Esophagus muscularis mucosa (tissue), 4 donors: ENCODE measurements around the gene WFDC8. TPM values are rescaled to one million over a fixed set of nuclear protein-coding genes. Genes with fewer than 3 reads are reported as not detected.

ENCODE experiments used
- DNase-seq: peaks from one replicate; pipeline ENCODE4 v3.0.0-alpha.2; 2017; ENCODE audit errors: extremely low spot score
- H3K27ac ChIP-seq, 4 donors: fragments of 200-600 bp; sonication (generic); replicated peaks in 1 of 4; 1 replicate in 3 of 4; 2 replicates in 1 of 4; pipeline ENCODE4 v1.5.1; 2016 to 2019; ENCODE audit warnings: mild to moderate bottlenecking in 1 of 4
- H3K27me3 ChIP-seq, 4 donors: fragments of 200-600 bp; sonication (generic); one replicate each; pipeline versions ENCODE4 v1.5.1 to v1.6.0; 2016 to 2019
- H3K36me3 ChIP-seq, 4 donors: fragments of 200-600 bp; sonication (generic); one replicate each; pipeline ENCODE4 v1.5.1; 2016 to 2019
- H3K4me1 ChIP-seq, 4 donors: fragments of 200-600 bp; sonication (generic); one replicate each; pipeline ENCODE4 v1.5.1; 2016 to 2019
- H3K4me3 ChIP-seq, 4 donors: fragments of 200-600 bp; sonication (generic); 1 replicate in 2 of 4; 2 replicates in 2 of 4; pipeline ENCODE4 v1.5.1; 2016 to 2019; ENCODE audit warnings: mild to moderate bottlenecking in 4 of 4, moderate library complexity in 1 of 4
- H3K9me3 ChIP-seq, 4 donors: fragments of 200-600 bp; sonication (generic); 1 replicate in 3 of 4; 2 replicates in 1 of 4; pipeline ENCODE4 v1.5.1; 2016 to 2019
- CTCF ChIP-seq, 3 experiments: fragments of 200-600 bp in 2 of 3; fragments of 450-650 bp in 1 of 3; sonication (generic) in 2 of 3; IDR thresholded peaks; one replicate each; pipeline ENCODE4 v1.5.1; 2017 to 2019; ENCODE audit warnings: antibody characterized with exemption in 3 of 3, mild to moderate bottlenecking in 2 of 3, moderate library complexity in 1 of 3
- EP300 ChIP-seq: sonication (generic); formaldehyde crosslinking; IDR thresholded peaks from one replicate; pipeline ENCODE4 v1.6.1; 2017; ENCODE audit warnings: antibody characterized with exemption
- POLR2A ChIP-seq: fragments of 450-650 bp; IDR thresholded peaks from one replicate; pipeline ENCODE4 v1.6.1; 2017; ENCODE audit warnings: antibody characterized with exemption, moderate library complexity, mild to moderate bottlenecking, low read depth
- POLR2AphosphoS5 ChIP-seq, 2 donors: sonication (generic); formaldehyde crosslinking; IDR thresholded peaks; one replicate each; pipeline ENCODE4 v1.6.1; 2017; ENCODE audit warnings: antibody characterized with exemption in 2 of 2
- WGBS: methylation state at CpG from one replicate; pipeline ENCODE4 v1.1.5; 2018; 5-methylcytosine and 5-hydroxymethylcytosine counted together
- intact Hi-C: fragments of 100-400 bp; cut with DNase I; formaldehyde crosslinking; loops from one replicate; pipeline ENCODE4 v1.15.1; 2023
- small RNA-seq, 3 donors: library from RNA; depleted of rRNA; stranded (forward); fragments of <200 nt; gene quantifications; one replicate each; pipeline ENCODE3, GENCODE V24; 2016
- total RNA-seq, 4 donors: library from RNA; depleted of rRNA; stranded (reverse); fragments of >200 nt; gene quantifications; one replicate each; pipeline versions ENCODE4 v1.1.0 to v1.2.1, GENCODE V29; 2016

The WFDC8 gene
- total RNA-seq, 4 donors from 2014 or later: not detected

DNA sequence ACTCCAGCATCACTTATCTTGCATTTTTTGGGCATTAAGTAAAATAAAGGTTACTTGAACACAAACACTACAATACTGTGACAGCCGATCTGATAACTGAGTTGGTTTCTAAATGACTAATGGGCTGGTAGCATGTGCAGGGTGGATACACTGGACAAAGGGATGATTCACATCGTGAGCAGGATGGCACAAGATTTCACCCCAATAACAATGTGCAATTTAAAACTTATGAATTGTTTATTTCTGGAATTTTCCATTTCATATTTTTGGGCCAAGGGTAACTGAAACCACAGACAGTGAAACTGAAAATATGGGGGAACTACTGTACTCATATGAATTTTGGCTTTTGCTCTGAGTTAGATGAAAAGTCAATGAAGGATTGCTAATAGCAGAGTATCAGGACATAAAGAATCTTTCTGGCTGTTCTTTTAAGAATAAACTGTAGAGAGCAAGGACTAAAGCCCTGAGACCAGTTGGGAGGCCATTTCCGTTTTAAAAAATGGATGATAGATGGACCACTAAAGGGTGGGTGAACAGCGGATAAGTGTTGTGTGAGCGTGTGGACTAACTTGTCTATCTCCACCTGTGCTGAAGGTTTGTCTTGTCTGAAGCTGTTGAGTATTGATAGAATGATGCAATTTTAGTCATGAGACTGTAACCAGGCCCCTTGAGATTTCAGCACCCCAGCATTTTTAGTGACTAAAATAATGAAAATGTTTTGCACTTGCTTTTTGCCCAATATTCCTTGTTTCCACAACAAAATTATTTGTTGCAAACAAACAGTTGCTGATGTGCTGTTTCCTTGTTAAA, 71.9 kb downstream of the WFDC8 start:
- Histone ChIP-seq H3K9me3 (no peaks in the 10 kb centered on the region), H3K27ac (no peak overlapping the region), H3K36me3 (no peaks in the 10 kb centered on the region), H3K4me3 (no peak overlapping the region), H3K4me1 (no peaks in the 10 kb centered on the region), H3K27me3 (peaks cover 0 to 22% (median 0%) of the 10 kb centered on the region in 4 donors)
- TF ChIP-seq EP300: no peak
- TF ChIP-seq POLR2AphosphoS5 (IDR thresholded peaks at IDR 0.05): no peak
- no peak for TF ChIP-seq CTCF (IDR thresholded peaks at IDR 0.05)
- TF ChIP-seq POLR2A: no peak
- DNase-seq: no peak
- WGBS: 81% methylated on average over 5 of the region's 5 CpGs
- intact Hi-C loops: no loop called here

- Histone ChIP-seq H3K4me3 (no peak overlapping the region), H3K27ac (no peak overlapping the region), H3K4me1 (no peaks in the 10 kb centered on the region), H3K36me3 (no peaks in the 10 kb centered on the region), H3K27me3 (peaks cover 0 to 17% (median 0%) of the 10 kb centered on the region in 4 donors), H3K9me3 (no peaks in the 10 kb centered on the region)
- DNase-seq: no peak
- TF ChIP-seq EP300 (no peak), POLR2AphosphoS5 (IDR thresholded peaks at IDR 0.05) (no peak), CTCF (IDR thresholded peaks at IDR 0.05) (no peak)
- 88% methylated on average over 2 of the region's 2 CpGs for WGBS
- intact Hi-C loops: no loop called here
Observed at GRCh38 chr20:45506398-45506797, 72.7 kb downstream of the WFDC8 start.

- no peak for TF ChIP-seq POLR2AphosphoS5 (IDR thresholded peaks at IDR 0.05)
- no peaks in the 10 kb centered on the region for H3K9me3 ChIP-seq
- 54% methylated on average over 2 of the region's 2 CpGs for WGBS
- DNase-seq: no peak
- no peaks in the 10 kb centered on the region for H3K36me3 ChIP-seq
- no peak overlapping the region for H3K27ac ChIP-seq
- no peaks in the 10 kb centered on the region for H3K4me1 ChIP-seq
- intact Hi-C loops: no loop called here
- H3K27me3 ChIP-seq: peaks cover 0 to 34% (median 0%) of the 10 kb centered on the region in 4 donors
- no peak overlapping the region for H3K4me3 ChIP-seq
Observed at GRCh38 chr20:45503403-45503802, 75.7 kb downstream of the WFDC8 start.

DNA sequence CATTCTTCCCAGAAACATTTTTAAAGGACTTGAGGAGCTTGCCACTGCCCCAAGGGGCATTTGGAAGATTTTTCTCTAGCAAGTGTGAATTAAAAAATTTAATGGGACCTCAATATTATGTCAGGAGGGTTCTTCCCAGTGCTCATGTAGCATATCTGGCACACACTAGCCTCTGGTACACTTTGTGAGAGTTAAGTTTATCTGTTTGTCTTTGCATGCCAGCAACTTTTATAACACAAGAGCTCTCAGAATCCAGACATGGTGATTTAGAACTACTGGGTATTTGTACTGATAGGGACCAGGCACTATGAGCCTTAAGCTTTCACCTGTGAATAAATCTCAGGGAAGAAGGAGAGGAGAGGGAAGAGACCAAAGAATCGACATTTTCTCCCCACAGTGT, 76.5 kb downstream of the WFDC8 start:
- Histone ChIP-seq H3K36me3 (no peaks in the 10 kb centered on the region), H3K9me3 (no peaks in the 10 kb centered on the region), H3K27me3 (peaks cover 0 to 42% (median 0%) of the 10 kb centered on the region in 4 donors), H3K4me3 (no peak overlapping the region), H3K4me1 (no peaks in the 10 kb centered on the region), H3K27ac (no peak overlapping the region)
- 72% methylated on average over 1 of the region's 1 CpG for WGBS
- intact Hi-C loops: no loop called here
- TF ChIP-seq POLR2A (no peak), CTCF (IDR thresholded peaks at IDR 0.05) (no peak), EP300 (no peak), POLR2AphosphoS5 (IDR thresholded peaks at IDR 0.05) (no peak)
- no peak for DNase-seq

Small RNA genes within 50 kb of the gene (small RNA-seq; reads per million reads assigned to genes)
- gene AL031663.1 (0 reads per million in 3 donors), gene HSPD1P21 (0 reads per million in 3 donors), gene RNA5SP485 (0 reads per million in 3 donors)

Other genes with a start within 250 kb of the WFDC8 start
- 100 to 1,000 TPM in 1 of 4 donors, 10 to 100 TPM in 3; 61.9 to 177 (median 72.2) TPM for gene SDC4, start 230.9 kb downstream of the WFDC8 start, total RNA-seq
- 10 to 100 TPM; 28.2 to 48.4 (median 42.5) TPM for gene SYS1, start 216.1 kb downstream of the WFDC8 start, total RNA-seq
- gene TP53TG5, start 201.0 kb downstream of the WFDC8 start, total RNA-seq: 1 to 10 TPM in 2 of 4 donors, under 1 TPM in 1, not detected in 1; 0.17 to 2.1 (median 1.1) TPM
- gene DBNDD2, start 171.0 kb downstream of the WFDC8 start, total RNA-seq: 100 to 1,000 TPM in 2 of 4 donors, 10 to 100 TPM in 2; 63.0 to 130 (median 109) TPM
- gene PIGT, start 163.1 kb downstream of the WFDC8 start, total RNA-seq: 10 to 100 TPM; 64.4 to 90.9 (median 80.4) TPM
- 1 to 10 TPM in 2 of 4 donors, not detected in 2; 2.1 to 2.6 TPM for gene WFDC2, start 109.5 kb downstream of the WFDC8 start, total RNA-seq
- not detected for gene SPINT3, start 63.7 kb downstream of the WFDC8 start, total RNA-seq
- gene WFDC6, start 39.8 kb downstream of the WFDC8 start, total RNA-seq: not detected
- not detected for gene EPPIN, start 31.9 kb downstream of the WFDC8 start, total RNA-seq
- not detected for gene WFDC10A, start 50.5 kb upstream of the WFDC8 start, total RNA-seq
- gene WFDC9, start 52.0 kb upstream of the WFDC8 start, total RNA-seq: not detected
- gene WFDC11, start 91.0 kb upstream of the WFDC8 start, total RNA-seq: not detected
- not detected for gene WFDC13, start 122.8 kb upstream of the WFDC8 start, total RNA-seq
- under 1 TPM in 1 of 4 donors, not detected in 3; 0.69 TPM for gene WFDC10B, start 125.7 kb upstream of the WFDC8 start, total RNA-seq
- gene SPINT4, start 143.1 kb upstream of the WFDC8 start, total RNA-seq: not detected
- gene WFDC3, start 212.6 kb upstream of the WFDC8 start, total RNA-seq: 1 to 10 TPM in 2 of 4 donors, under 1 TPM in 1, not detected in 1; 0.80 to 3.3 (median 3.2) TPM
- 10 to 100 TPM; 28.2 to 35.9 (median 30.6) TPM for gene DNTTIP1, start 212.7 kb upstream of the WFDC8 start, total RNA-seq
- 1 to 10 TPM in 1 of 4 donors, under 1 TPM in 2, not detected in 1; 0.83 to 2.7 (median 0.91) TPM for gene UBE2C, start 233.4 kb upstream of the WFDC8 start, total RNA-seq
- gene TNNC2, start 248.0 kb upstream of the WFDC8 start, total RNA-seq: 1 to 10 TPM in 3 of 4 donors, under 1 TPM in 1; 0.46 to 3.1 (median 1.8) TPM